ENCODE results near the gene TMEM125. TPM values are rescaled to one million over a fixed set of nuclear protein-coding genes. Genes with fewer than 3 reads are reported as not detected.

TMEM125 gene
- total RNA-seq, 1 donor from 2014 or later: not detected

- peak; percentile 60 for DNase-seq (ENCODE audit: low spot score)
- intact Hi-C loops (cut with DNase I): no loop called here
Observed at GRCh38 chr1:43272161-43272560, 2.4 kb downstream of the TMEM125 start.

GRCh38 chr1:43272576-43273571 is 3.1 kb downstream of the TMEM125 start:
- peak; percentile 60 for DNase-seq (ENCODE audit: low spot score)
- intact Hi-C loops (cut with DNase I): no loop called here

- intact Hi-C loops (cut with DNase I): no loop called here
- peak; percentile 12 for DNase-seq (ENCODE audit: low spot score)
Observed at GRCh38 chr1:43273708-43274107, 3.9 kb downstream of the TMEM125 start.

- intact Hi-C loops (cut with DNase I): no loop called here
- peak; percentile 73 for DNase-seq (ENCODE audit: low spot score)
Observed at GRCh38 chr1:43274125-43274803, 4.5 kb downstream of the TMEM125 start.

- intact Hi-C loops (cut with DNase I): no loop called here
- peak; percentile 12 for DNase-seq (ENCODE audit: low spot score)
Observed at GRCh38 chr1:43274804-43275180, 5.0 kb downstream of the TMEM125 start.

- DNase-seq (ENCODE audit: low spot score): peak; percentile 63
- intact Hi-C loops (cut with DNase I): no loop called here
Observed at GRCh38 chr1:43275826-43276620, 6.2 kb downstream of the TMEM125 start.

GRCh38 chr1:43276673-43277072 is 6.9 kb downstream of the TMEM125 start:
- peak; percentile 43 for DNase-seq (ENCODE audit: low spot score)
- intact Hi-C loops (cut with DNase I): no loop called here

- intact Hi-C loops (cut with DNase I): no loop called here
- DNase-seq (ENCODE audit: low spot score): peak; percentile 63
Observed at GRCh38 chr1:43277116-43277876, 7.5 kb downstream of the TMEM125 start.

GRCh38 chr1:43279161-43279560 is 9.4 kb downstream of the TMEM125 start:
- DNase-seq (ENCODE audit: low spot score): no peak
- intact Hi-C loops (cut with DNase I): no loop called here

- peak; percentile 33 for DNase-seq (ENCODE audit: low spot score)
- intact Hi-C loops (cut with DNase I): no loop called here
Observed at GRCh38 chr1:43279666-43280065, 9.9 kb downstream of the TMEM125 start.

- peak; percentile 9 for DNase-seq (ENCODE audit: low spot score)
- intact Hi-C loops (cut with DNase I): no loop called here
Observed at GRCh38 chr1:43280692-43281091, 10.9 kb downstream of the TMEM125 start.

GRCh38 chr1:43282220-43283195 is 12.7 kb downstream of the TMEM125 start:
- peak; percentile 63 for DNase-seq (ENCODE audit: low spot score)
- intact Hi-C loops (cut with DNase I): no loop called here

- intact Hi-C loops (cut with DNase I): no loop called here
- DNase-seq (ENCODE audit: low spot score): peak; percentile 31
Observed at GRCh38 chr1:43284065-43284464, 14.3 kb downstream of the TMEM125 start.

GRCh38 chr1:43284546-43285110 is 14.8 kb downstream of the TMEM125 start:
- peak; percentile 53 for DNase-seq (ENCODE audit: low spot score)
- intact Hi-C loops (cut with DNase I): no loop called here

GRCh38 chr1:43285269-43285990 is 15.6 kb downstream of the TMEM125 start, which contains the start of gene C1orf210:
Gene C1orf210, minus strand, starts transcription at chr1:43285581. Its CDS starts 2,311 bp downstream, at chr1:43283270.
- intact Hi-C loops (cut with DNase I): no loop called here
- no peak for DNase-seq (ENCODE audit: low spot score)

- intact Hi-C loops (cut with DNase I): no loop called here
- no peak for DNase-seq (ENCODE audit: low spot score)
Observed at GRCh38 chr1:43286115-43286514, 16.3 kb downstream of the TMEM125 start.

GRCh38 chr1:43286533-43286932 is 16.8 kb downstream of the TMEM125 start:
- DNase-seq (ENCODE audit: low spot score): no peak
- intact Hi-C loops (cut with DNase I): no loop called here

Measured in cardiac septum (tissue), 1 donor.